Forelimb muscle (tissue), 1 donor: ENCODE measurements around the gene NKX2-3. TPM values are rescaled to one million over a fixed set of nuclear protein-coding genes. Genes with fewer than 3 reads are reported as not detected.

Source experiments
- DNase-seq: peaks from one replicate; pipeline ENCODE4 v3.0.0-alpha.2; 2013; ENCODE audit warnings: low read depth
- polyA plus RNA-seq: library from polyadenylated mRNA; unstranded; fragments of 120-200 nt; gene quantifications from one replicate; pipeline ENCODE4 v1.2.1, GENCODE V29; 2013; ENCODE audit not compliant: insufficient read length

NKX2-3 gene
- polyA plus RNA-seq, 1 donor, result 1.2 TPM

DNA sequence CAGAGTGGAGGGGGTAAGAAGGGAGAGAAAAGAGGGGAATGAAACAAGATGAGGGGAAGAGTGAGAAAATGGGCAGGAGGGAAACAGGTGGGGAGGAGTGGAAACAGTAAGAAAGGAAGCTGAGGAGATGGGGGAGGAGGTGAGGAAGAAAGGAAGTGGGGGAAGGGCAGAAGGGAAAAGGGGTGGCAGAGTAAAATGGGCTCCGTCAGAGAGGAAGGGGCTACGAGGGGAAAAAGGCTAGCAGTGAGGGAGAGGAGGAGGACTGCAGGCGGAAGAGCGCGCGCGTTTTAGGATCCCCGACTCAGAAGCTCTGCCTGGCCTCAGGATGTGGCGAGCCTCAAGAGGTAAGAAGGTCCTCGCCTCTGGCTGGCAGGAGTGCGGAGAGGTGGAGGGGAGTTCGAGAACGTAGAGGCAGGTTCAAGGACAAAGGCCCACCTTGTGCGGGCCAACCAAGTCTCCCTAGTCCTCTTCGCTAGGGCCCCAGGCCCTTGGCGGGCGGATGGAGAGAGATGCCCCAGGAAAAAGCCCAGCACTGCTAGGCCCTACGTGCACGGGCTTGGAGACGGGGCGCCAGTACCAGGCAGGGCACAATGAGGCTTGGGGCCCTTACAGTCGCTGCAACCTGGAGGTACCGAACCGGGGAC lies 5.8 kb upstream of the NKX2-3 start:
- no peak for DNase-seq

DNA sequence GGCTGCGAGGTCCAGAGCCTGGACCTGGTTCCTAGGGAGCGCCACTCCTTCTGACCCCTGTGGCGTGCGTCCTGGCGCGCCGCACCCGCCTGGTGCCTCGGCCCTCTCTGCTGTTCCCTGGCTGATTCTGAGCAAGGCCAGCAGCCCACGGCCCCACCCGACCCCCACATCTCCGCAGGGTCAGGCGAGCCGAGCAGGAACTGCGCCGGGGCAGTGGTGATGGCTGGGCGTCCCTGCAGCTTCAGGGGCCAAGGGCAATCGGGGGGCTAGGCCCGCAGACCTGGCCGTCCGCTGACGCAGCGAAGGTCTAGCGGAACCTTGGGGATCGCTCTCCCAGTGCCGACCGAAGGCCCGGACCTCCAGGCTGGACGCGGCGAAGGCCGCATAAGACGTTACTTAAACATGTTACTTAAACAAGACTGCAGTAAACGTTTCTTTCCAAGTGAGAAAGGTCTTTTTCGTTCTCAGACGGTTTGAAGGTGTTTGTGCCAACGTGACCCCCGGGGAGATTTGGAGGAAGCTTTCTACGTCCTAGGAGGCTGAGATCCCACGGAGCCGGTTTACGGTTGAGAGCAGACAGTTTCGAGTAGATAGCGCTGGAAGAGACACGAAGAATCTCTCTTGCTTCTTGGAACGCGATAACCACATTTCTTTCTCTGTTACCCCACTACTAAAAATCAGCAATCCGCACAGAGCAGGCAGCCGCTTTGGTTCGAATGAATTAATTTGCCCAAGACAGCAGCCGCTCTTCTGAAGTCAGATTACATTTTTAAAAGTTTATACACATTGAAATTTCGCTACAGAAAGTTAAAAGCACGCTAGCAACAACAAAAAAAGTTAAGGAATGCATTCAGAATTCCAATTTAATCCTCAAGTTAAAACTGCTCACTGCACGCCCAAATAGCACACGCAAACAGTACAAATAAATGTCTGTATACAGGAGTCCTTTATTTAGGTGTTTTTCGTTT lies 4.9 kb upstream of the NKX2-3 start:
- no peak for DNase-seq

DNA sequence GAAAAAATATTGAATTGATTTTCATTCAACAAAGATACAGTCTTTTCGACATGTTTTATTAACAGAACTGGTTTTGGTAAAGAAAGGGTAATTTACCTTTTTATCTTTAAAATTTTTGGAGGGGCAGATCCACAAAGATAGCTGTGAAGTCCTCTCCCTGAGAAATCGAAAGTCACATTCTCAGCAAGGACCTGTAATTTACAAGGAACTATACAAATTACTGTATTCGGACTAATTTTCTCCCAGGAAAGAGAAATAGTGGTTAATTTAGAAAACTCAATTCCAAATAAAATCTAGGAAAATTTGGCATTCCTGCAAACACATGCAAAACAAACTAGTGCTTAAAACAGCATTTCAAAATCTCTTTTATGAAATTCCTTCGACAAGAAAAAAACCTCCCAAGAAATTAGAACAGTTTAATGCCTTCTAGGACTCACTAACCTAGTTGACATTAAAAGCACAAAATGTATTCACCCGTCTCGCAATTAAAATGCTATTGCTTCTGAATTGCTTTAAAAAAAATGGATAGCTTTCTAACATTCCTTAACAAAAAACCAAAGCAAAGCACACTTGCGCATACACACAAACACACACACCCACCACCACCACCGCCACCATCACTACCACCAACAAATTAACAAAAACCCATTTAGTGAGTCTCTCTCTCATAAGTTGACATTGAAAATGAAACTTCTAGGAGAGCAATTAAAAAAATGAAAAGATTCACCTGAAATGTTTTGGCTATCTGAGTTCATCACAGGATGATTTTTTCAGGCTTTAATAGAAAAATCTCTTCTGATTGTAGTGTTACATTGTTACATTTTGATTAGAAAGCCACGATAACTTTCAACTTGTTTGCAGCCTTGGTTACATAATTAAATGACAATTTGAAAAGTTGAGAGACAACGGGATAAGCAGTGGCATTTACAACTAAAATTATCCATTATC lies 4.0 kb upstream of the NKX2-3 start:
- DNase-seq, result no peak

DNA sequence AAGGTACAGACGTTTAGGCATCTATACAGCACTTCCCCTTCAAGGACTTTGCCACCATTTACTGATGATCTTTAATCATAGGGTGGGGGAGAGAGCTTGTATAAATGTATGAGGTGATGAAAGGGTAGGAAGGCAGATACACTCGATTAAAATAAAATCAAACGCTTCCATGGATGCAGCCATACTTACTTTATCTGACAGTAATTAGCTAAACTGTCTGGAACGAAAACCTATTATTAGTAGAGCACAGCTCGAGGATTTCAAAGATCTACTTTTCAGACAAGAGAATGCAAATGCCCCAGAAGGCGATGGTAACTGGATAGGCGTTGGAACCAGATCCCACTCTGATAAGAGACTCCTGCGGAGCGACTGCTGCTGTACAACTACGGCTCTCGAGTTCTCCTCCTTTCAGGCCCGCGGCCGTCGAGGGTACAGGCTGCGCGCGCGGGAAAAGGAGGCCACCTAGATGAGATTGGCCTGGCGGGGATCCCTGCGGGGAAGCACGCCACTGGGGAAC lies 3.1 kb upstream of the NKX2-3 start:
- DNase-seq, result no peak

DNA sequence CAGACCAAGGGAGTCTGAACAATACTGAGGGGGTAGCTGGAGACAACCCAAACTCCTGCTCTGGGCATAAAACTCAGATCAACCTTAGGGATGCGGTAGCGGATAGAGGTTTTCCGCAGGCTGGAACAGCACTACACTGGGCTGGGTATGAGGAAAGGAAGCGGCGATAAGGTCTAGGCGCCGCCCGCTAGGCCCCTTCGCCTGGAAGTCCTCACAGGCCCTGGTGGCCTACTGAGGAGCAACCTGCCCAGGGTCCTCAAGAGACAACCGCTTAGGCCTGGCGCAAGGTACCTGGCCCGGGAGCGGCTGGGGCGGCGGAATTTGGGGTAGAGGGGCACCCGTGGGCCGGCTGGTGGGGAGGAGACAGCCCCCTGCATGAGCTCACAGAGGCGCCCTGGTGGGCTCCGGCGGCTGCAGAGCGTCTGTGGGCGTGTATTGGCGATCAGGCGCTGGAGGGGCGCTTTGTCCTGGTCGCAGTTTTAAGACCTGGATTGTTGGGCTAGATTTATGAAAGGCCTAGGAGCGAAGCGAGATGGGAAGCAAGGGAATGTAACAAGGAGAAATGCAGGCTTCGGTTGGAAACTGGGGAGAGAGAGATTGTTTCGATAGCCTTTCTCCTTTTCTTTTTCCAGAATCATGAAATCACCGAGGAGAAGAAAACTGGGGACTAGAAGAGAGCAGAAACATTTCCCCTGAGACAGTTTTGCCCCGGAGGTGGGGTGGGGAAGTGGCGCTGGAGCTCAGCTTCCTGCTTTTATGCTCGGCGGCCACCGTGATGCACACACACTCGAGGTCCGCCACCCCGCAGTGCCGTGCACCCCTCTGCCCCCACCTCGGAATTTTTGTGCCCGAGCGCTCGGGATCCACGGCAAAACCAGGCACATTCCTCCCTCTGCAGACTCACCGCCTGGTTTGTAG lies 2.4 kb upstream of the NKX2-3 start:
- no peak for DNase-seq

DNA sequence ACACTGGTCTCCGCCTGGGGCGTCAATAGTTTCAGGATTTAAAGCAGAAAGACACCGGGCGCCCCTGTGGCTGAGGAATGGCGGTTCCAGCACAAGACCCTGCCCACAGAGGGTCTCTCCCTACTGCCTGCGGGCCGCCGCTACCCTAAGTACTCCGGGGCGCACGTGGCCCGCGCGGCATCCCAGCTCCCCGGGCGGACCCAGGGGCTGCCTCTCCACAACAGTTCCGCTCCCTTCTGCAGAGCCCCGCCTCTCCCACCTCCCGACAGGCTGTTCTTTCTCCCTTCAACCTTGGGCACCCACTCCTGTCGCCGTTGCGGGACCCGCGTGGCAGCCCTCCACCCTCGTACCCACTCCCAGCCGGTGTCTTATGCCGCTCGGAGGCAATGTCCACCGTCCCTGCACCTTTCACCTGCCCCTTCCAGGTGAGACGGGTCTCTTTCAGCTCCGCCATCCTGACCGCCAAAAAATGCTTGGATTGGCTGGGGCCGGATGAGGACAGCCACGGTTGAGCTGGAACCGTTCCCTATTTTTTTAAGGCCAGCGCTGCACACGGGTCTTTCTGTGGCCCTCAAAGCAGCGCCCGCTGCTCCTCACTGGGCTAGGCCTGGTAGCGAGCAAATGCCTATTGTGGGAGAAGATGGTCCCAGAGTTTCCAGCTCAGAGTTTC lies 1.6 kb upstream of the NKX2-3 start:
- DNase-seq, result no peak

DNA sequence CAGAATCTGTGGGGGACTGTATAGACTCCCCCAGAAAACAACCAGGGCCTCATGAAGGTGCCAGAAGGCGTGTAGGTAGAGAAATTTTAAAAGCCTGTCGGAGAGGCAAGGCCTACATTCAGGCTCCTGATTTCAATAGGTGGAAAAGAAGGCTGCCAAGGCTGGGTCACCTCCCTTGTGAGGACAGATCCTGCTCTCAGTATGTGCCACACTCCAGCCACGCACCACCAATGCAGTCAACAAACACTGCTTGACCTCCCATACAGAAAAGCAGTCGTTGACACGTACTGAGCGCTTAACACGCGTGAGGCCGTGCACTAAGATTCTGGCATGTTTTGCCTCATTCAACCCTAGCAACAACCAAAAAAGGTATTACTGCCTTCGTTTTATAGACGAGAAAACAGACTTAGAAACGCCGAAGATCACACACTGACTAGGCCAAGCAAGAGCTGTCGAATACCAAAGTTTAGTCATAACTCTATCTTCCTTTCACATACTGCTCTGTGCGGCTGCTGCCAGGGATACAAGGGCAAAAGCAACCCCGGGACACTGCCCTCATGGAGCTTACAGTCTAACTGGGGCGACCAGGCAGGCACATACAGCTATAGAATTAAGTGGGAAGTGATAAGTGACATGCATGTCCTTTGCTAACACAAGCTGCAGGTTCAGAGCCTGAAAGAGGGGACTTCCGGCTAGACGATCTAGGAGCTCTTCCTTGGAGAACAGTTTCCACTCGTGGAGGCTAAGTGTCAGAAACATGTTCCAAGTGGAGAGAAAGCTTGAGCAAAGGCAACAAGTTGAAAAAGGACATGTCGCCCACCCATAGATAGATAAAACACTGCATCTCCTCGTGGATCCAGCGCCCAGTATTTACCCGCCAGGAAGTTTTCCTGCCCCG lies 797 bp upstream of the NKX2-3 start:
- DNase-seq, result no peak

DNA sequence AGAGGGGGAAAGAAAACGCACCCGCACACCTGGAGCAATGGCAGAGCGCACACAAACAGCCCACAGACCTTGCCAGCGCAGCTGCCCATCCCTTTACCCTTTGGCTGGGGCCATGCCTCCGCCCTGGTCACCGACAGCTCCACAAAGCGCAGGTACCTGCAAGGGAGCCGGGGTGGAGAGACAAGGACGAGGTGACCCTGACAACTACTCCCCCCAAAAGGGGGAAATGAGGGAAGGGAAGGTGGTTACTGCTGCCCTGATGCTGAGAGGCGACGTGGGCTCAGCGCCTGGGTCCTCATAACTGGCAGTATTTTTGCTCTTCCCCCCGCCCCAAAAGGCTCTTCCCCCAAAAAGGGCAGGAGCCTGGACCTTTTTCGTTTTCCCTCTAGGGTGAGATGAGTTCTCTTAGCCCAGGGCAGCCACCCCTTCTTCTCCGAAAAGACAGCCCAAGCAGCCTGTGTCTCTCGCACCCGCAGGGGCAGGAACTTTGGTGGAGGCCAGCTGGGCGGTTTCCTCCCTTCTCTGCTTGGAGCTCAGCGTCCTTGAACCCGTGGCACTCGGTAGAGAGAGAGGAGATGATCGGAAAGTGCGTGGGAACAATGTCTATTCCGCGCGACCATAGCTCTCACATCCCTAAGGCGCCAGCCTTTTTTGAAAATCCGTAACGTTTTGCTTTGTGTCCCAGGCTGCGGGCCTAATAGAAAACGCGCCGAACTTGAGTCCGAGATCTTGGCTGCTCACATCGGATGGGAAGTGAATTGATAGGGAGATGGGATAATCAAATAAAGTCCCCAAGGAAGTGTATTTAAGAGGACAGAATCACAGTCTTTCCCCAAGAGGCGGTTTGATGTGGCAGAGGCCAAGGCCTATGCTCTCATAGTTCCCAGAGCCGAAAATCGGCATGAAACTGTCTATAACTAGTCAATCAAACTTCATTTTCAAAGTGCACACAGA lies 1.0 kb downstream of the NKX2-3 start:
- no peak for DNase-seq

DNA sequence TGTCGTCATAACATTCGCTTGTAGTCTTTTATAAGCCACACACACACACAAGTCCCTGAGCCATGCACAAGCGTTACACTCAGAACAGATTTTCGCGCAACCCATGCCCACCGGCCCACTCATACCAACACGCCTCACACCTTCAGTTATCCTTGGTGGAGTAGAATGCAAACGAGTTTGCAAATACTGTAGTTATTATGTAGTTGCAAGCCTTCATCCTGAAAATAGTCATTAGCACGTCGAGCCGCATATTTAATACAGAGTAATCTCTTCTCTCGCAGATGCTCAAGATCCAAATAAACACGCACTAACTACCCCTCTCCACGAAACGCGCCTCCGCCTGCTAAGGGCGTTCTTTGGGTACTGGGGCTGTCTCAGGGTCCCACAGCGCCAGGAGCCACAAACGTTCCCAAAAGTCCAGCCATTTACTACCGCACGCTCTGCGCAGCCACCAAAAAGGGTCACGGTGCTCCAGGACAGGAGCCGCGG lies 1.8 kb downstream of the NKX2-3 start:
- DNase-seq, result no peak

DNA sequence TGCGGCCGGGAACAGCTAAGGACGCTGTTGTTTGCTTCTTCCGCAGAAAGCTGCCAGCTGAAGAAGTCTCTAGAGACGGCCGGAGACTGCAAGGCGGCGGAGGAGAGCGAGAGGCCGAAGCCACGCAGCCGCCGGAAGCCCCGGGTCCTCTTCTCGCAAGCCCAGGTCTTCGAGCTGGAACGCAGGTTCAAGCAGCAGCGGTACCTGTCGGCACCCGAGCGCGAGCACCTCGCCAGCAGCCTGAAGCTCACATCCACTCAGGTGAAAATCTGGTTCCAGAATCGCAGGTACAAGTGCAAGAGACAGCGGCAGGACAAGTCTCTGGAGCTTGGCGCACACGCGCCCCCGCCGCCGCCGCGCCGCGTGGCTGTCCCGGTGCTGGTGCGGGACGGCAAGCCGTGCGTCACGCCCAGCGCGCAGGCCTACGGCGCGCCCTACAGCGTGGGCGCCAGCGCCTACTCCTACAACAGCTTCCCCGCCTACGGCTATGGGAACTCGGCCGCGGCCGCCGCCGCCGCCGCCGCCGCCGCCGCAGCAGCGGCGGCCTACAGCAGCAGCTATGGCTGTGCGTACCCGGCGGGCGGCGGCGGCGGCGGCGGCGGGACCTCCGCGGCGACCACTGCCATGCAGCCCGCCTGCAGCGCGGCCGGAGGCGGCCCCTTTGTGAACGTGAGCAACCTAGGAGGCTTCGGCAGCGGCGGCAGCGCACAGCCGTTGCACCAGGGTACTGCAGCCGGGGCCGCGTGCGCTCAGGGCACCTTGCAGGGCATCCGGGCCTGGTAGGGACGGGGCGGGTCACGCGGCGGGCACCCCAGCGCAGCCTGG lies 2.4 kb downstream of the NKX2-3 start:
- no peak for DNase-seq

DNA sequence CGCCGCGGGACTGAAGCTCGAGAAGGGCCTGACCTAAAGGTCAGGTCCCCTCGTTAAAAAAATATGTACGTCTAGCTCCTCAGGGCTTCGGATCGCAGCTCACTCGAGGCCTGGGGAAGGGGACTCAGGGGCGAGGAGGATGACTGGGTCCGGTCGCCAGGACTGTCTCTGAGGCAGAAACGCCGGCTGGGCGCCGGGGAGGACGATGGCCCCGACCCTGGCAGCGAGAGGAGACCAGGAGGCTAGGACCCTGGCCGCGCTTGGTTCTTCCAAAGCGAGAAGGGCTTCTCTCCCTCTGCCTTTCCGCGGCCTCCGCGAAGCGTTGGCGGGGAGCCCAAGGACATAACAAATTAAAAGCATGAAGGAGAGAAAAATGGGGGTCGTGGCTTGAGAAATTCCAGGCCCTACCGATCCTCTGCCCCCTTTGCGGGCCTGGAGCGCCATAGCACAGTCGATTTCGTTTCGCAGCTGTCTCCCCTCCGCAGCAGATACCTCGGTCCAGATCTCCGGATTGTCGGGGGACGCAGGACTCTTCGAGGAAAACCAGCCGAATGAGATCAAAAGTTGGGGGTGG lies 3.1 kb downstream of the NKX2-3 start:
- DNase-seq, result no peak

DNA sequence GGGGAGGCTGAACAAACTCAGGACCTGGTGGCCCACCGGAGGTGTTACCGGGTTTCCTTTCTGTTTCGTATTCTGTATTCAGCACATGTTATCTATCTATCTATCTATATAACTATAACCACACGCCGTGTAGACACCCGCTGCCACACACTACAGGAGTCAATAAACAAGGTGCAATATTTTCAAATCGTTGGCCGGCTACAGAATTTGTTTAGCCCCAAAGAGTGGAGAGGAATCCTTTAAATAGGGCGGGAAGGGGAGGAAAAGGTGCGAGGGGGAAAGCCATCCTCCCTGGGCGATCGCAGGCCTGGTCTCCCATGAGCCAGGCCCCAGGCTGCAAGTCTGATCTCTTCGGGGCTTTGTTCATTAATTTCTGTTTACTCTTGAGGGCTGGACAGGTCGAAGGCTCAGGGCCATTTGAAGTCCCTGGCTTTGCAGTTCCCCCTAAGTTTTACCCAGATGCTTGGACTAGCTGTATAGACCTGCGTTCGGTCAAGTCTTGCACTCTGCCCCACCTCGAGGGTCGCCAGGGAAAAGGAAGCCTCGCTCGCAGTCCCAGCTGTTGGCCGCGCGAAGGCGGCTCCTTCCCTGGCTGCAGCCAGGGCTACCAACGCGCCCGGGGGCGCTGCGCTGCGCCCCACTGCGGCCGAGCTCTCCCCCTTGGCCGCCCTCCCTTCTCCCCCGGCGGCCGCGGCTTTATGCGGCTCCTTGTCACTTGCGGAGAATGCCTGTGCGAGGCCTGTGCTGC lies 3.8 kb downstream of the NKX2-3 start:
- no peak for DNase-seq

DNA sequence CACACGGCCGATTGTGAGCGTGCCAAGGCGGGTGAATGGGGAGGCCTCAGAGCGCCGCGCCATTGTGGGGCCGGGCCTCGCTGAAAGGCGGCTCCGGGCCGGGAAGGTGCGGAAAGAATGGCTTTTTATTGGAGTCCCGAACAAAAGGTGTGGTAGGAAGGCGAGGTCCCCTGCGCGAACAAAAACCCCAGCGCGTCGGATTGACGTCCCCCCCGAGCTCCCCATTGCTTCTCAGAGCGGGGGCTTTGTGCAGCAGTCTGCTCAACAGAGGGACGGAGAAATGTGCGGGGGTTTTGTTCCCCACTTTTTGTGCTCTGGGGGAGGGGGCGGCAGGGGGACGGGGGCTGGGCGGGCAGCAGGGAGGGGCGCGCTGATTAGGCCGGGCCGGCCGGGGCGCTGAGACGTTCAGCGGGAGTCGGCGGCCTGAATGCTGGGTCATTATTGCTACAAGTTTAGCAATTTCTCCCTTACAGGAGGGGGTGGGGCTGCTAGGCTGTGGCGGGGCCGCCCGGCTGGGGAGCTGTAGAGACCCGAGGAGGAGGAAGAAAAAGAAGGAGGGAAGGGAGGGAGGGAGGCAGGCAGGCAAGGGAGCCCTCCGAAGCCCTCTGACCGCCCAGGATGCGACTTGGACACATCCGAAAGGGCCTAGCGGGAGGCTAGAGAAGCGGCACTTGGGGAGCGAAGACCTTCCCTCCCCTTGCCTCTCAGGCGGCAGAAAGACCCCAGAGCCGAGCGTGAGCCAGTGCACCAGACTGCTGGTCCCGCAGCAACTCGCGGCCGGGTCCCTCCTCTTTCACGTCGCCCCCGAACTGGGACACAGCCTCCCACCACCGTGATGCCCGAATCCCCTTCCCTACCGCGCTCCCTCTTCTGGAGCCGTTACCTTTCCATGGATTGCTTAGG lies 4.6 kb downstream of the NKX2-3 start:
- DNase-seq, result no peak
